Keratinocyte (primary cell): ENCODE results near the gene RBM6.

Experiments used
- EZH2 ChIP-seq: IDR thresholded peaks from one replicate; pipeline ENCODE4 v1.6.1; 2012; ENCODE audit warnings: inconsistent platforms, mild to moderate bottlenecking, low read length, moderate library complexity
- TF ChIP-seq, protein P1 (sequence below), 3 experiments: IDR thresholded peaks in 1 of 3; conservative IDR thresholded peaks in 1 of 3; optimal IDR thresholded peaks in 1 of 3; 2 replicates in 2 of 3; 3 replicates in 1 of 3; pipeline versions ENCODE3 to v1.5.1; 2011; ENCODE audit warnings: low read length in 3 of 3, mild to moderate bottlenecking in 3 of 3, moderate library complexity in 2 of 3, control low read depth in 1 of 3, inconsistent platforms in 1 of 3; ENCODE audit not compliant: insufficient read depth in 2 of 3; ENCODE audit errors: extremely low read depth in 1 of 3

DNA sequence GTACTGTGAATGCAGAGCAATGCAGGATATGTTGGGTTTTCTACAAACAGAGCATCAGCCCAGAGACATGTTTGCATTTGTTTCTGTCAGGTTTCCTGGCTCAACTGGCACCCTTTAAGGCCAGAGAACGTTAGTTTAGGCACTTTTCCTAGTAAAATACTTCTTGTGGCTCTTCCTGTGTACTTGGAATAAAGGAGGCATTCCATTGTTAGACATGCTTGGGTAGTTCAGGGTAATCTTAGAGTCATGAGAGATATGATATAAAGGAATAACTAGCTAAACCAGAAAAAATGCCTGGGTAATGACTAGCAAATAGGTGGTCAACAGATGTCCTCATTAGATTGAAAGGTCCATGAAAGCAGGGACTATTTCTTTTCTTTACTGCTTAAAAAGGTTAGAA lies 88.4 kb downstream of the RBM6 start:
- no peak for TF ChIP-seq EZH2
- TF ChIP-seq, protein P1, sequence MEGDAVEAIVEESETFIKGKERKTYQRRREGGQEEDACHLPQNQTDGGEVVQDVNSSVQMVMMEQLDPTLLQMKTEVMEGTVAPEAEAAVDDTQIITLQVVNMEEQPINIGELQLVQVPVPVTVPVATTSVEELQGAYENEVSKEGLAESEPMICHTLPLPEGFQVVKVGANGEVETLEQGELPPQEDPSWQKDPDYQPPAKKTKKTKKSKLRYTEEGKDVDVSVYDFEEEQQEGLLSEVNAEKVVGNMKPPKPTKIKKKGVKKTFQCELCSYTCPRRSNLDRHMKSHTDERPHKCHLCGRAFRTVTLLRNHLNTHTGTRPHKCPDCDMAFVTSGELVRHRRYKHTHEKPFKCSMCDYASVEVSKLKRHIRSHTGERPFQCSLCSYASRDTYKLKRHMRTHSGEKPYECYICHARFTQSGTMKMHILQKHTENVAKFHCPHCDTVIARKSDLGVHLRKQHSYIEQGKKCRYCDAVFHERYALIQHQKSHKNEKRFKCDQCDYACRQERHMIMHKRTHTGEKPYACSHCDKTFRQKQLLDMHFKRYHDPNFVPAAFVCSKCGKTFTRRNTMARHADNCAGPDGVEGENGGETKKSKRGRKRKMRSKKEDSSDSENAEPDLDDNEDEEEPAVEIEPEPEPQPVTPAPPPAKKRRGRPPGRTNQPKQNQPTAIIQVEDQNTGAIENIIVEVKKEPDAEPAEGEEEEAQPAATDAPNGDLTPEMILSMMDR (optimal IDR thresholded peaks at IDR 0.05 in 1 of 3, IDR thresholded peaks at IDR 0.05 in 1 of 3, conservative IDR thresholded peaks at IDR 0.05 in 1 of 3; ENCODE audit: extremely low read depth in 1 of 3, insufficient read depth in 2 of 3, low read length in 3 of 3) = no peak
